Ovary (tissue), 3 donors: ENCODE measurements around the gene PRSS8.

Source experiments
- CTCF ChIP-seq, 3 donors: fragments of 450-650 bp in 2 of 3; fragments of 200-600 bp in 1 of 3; IDR thresholded peaks; one replicate each; pipeline versions ENCODE4 v1.5.1 to v1.8.0; 2016 to 2022; ENCODE audit warnings: antibody characterized with exemption in 3 of 3, mild to moderate bottlenecking in 1 of 3
- EP300 ChIP-seq: sonication (generic); formaldehyde crosslinking; IDR thresholded peaks from one replicate; pipeline ENCODE4 v1.6.1; 2017; ENCODE audit warnings: antibody characterized with exemption
- POLR2A ChIP-seq: fragments of 450-650 bp; IDR thresholded peaks from one replicate; pipeline ENCODE4 v1.6.1; 2017; ENCODE audit warnings: antibody characterized with exemption, mild to moderate bottlenecking, moderate library complexity
- donor health status: DM: no; HTN: no; CAD: no.

- TF ChIP-seq POLR2A (no peak), CTCF (IDR thresholded peaks at IDR 0.05) (no peak), EP300 (no peak)
These were observed 41.6 kb upstream of the PRSS8 start for GRCh38 chr16:31177136-31177535.
